HG03066 (cell line): ENCODE data around the gene EFHD2.
"Not testable (repeated sequence)": the region's sequence is repeated elsewhere in the genome, so short reads cannot be mapped to it uniquely, and the experiment has no call there.

ENCODE experiments used
- ATAC-seq: cut with Tn5 transposase; IDR thresholded peaks from one replicate; pipeline ENCODE4 v1.9.1; 2021; ENCODE audit warnings: low read depth; ENCODE audit not compliant: unreplicated experiment

Gene EFHD2

GRCh38 chr1:15449567-15449966, 39.9 kb downstream of the EFHD2 start:
- ATAC-seq: no peak

- no peak for ATAC-seq
Measured at GRCh38 chr1:15451014-15451722, 41.5 kb downstream of the EFHD2 start.

GRCh38 chr1:15452216-15452615, 42.5 kb downstream of the EFHD2 start:
- ATAC-seq: no peak

GRCh38 chr1:15452866-15453571, 43.3 kb downstream of the EFHD2 start:
- ATAC-seq: no peak

- no peak for ATAC-seq
Measured at GRCh38 chr1:15453734-15454133, 44.0 kb downstream of the EFHD2 start.

- ATAC-seq: no peak
Measured at GRCh38 chr1:15454256-15454655, 44.6 kb downstream of the EFHD2 start.

- ATAC-seq: no peak
Measured at GRCh38 chr1:15455522-15455921, 45.8 kb downstream of the EFHD2 start.

- no peak for ATAC-seq
Measured at GRCh38 chr1:15456313-15456954, 46.7 kb downstream of the EFHD2 start, which contains the start of gene CELA2A. CELA2A (plus strand) TSS chr1:15456732; CDS start chr1:15456754, 22 bp downstream.

GRCh38 chr1:15457585-15457984, 47.9 kb downstream of the EFHD2 start:
- ATAC-seq: no peak

GRCh38 chr1:15458388-15458787, 48.7 kb downstream of the EFHD2 start:
- not testable (repeated sequence) for ATAC-seq

GRCh38 chr1:15459771-15460707, 50.4 kb downstream of the EFHD2 start:
- ATAC-seq: no peak

GRCh38 chr1:15460708-15461095, 51.0 kb downstream of the EFHD2 start:
- ATAC-seq: no peak

GRCh38 chr1:15463064-15463800, 53.5 kb downstream of the EFHD2 start:
- ATAC-seq: not testable (repeated sequence)

GRCh38 chr1:15463926-15464322, 54.2 kb downstream of the EFHD2 start:
- ATAC-seq: not testable (repeated sequence)

- no peak for ATAC-seq
Measured at GRCh38 chr1:15465674-15466073, 56.0 kb downstream of the EFHD2 start.

GRCh38 chr1:15466955-15467625, 57.4 kb downstream of the EFHD2 start:
- not testable (repeated sequence) for ATAC-seq

GRCh38 chr1:15468145-15468544, 58.5 kb downstream of the EFHD2 start:
- ATAC-seq: no peak

- no peak for ATAC-seq
Measured at GRCh38 chr1:15469361-15469760, 59.7 kb downstream of the EFHD2 start.

GRCh38 chr1:15469821-15470448, 60.2 kb downstream of the EFHD2 start:
- not testable (repeated sequence) for ATAC-seq
